ENCODE data around the gene AGPAT3.

Gene AGPAT3

DNA sequence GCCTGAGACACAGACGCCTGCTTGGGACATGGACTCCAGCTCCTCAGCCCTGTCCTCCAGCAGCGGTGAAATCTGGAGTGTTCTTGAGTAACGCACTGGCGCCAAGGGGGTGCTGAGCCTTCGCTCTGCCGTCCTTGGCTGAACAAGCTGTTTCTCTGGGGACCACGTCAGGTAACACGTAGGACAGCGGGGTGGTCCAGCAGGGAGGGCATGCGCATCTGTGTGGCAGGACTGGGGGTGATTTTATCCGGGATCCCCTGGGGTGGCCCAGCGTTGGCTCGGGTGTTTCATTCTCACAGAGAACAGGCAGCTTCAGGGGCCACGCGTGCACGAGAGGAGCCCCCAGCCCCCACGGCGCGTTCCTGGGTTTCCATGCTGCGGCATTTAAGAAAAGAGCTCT is 61.2 kb downstream of the AGPAT3 start:
- TF ChIP-seq, protein P1, sequence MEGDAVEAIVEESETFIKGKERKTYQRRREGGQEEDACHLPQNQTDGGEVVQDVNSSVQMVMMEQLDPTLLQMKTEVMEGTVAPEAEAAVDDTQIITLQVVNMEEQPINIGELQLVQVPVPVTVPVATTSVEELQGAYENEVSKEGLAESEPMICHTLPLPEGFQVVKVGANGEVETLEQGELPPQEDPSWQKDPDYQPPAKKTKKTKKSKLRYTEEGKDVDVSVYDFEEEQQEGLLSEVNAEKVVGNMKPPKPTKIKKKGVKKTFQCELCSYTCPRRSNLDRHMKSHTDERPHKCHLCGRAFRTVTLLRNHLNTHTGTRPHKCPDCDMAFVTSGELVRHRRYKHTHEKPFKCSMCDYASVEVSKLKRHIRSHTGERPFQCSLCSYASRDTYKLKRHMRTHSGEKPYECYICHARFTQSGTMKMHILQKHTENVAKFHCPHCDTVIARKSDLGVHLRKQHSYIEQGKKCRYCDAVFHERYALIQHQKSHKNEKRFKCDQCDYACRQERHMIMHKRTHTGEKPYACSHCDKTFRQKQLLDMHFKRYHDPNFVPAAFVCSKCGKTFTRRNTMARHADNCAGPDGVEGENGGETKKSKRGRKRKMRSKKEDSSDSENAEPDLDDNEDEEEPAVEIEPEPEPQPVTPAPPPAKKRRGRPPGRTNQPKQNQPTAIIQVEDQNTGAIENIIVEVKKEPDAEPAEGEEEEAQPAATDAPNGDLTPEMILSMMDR (IDR thresholded peaks at IDR 0.05; ENCODE audit: low read depth, low read length, missing control alignments), result no peak
- H3K4me3 ChIP-seq (replicated peaks; ENCODE audit: low read depth, low read length), result no peak overlapping the region
- DNase-seq (ENCODE audit: extremely low read depth, low read depth), result no peak

DNA sequence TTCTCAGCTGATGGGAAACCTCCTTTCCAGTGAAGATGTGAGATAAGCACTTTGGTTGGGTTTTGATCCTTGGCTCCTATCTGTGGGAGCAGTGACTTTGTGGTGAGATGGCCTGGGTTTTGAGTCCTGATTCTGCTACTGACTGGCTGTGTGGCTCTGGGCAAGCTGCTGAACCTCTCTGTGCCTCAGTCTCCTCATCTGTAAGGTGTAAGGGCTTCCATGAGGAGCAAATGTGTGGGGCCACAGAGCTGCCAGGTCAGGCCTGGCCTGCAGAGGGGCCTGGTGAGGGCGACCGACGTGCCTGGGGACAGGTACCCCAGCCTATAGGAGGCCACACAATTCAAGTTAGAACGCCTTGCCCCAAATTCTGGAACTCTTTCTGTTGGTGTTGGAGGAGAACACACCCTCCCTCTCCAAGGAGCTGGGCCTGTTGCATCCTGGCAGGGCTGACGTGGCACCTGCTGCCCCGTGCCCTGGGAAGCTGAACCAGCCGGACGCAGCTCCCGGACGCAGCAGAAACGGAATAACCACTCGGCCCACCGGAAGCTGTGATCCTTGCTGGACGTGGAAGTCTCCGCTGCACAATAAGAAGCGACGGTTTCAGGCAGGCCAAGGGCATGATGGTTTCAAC is 62.7 kb downstream of the AGPAT3 start:
- TF ChIP-seq, protein P1 (IDR thresholded peaks at IDR 0.05; ENCODE audit: low read depth, low read length, missing control alignments), result no peak
- DNase-seq (ENCODE audit: extremely low read depth, low read depth), result no peak
- H3K4me3 ChIP-seq (replicated peaks; ENCODE audit: low read depth, low read length), result no peak overlapping the region

DNA sequence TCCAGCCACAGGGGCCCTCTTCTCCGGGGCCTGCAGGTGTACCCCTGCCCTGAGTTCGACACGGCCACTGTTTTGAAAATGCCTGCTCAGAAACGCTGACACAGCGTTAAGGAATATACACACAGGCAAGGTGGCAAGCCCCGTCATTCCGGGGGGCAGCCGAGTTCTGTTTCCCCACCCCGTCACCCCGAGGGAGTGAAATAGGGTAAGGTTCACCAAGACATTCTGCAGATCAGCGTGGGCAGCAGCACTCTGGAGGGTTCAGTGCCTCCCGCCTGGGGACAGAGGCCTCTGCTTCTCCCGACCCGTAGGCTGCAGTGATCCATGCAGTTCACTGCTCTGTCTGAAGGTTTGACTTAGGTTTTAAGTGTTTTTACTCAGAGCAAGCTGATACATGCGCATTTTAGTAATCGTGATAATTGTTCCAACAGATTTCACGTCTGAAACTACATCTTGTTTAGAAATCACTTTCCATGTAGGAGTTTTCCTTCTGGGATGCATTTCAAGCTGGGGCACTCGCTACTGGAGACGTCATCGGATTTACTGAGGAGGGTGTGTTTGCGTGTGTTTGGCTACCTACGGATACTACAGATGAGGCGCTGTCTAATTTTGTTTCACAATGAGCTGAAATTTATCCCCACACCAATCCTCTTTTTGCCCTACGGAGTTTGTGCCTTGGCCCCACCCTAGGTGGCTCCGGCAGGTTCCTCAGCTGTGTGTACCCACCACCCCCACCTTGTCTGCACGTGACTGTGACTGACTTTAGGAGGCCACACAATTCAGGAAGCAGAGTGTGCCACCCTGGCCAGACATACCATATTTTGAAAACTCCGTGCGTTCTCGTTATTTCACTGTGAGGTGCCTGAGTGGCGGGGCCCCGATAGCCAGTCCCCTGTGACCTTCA is 63.5 kb downstream of the AGPAT3 start:
- TF ChIP-seq, protein P1 (IDR thresholded peaks at IDR 0.05; ENCODE audit: low read depth, low read length, missing control alignments), result no peak
- DNase-seq (ENCODE audit: extremely low read depth, low read depth), result no peak
- H3K4me3 ChIP-seq (replicated peaks; ENCODE audit: low read depth, low read length), result no peak overlapping the region

DNA sequence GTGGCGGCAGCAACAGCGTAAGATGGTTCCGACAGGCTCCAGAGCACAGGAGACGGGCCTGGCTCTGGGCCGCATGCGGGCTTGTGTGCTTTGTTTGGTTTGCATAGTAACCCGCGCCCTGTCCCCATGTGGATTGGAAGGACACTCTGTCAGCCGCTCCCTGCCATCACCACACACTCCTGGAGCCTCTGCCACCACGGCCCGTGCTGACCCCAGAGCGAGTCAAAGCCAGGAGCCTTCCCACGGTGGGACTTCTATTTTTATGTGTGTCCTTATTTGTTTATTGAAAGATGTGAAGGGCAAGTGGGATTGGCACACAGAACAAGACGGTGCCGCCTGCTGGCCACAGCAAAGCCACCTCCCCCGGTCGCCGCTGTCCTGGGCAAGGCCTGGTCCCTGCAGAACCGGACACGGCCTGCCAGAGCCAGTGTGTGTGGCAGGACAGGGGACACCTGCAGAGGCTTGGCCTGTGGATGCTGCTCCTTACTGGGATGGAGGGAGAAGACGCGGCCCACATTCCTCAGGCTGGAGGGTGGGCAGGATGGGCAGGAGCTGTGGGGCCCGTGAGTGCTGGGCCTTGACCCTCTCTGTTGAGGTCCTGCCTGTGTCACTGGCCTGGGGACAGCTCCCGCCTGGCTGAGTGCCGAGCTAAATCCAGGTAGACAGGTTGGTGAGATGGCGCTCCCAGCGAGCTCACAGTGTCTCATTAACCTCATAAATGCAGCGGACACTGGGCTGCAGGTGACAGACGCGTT is 64.4 kb downstream of the AGPAT3 start:
- no peak overlapping the region for H3K4me3 ChIP-seq (replicated peaks; ENCODE audit: low read depth, low read length)
- TF ChIP-seq, protein P1 (IDR thresholded peaks at IDR 0.05; ENCODE audit: low read depth, low read length, missing control alignments), result no peak
- no peak for DNase-seq (ENCODE audit: extremely low read depth, low read depth)

DNA sequence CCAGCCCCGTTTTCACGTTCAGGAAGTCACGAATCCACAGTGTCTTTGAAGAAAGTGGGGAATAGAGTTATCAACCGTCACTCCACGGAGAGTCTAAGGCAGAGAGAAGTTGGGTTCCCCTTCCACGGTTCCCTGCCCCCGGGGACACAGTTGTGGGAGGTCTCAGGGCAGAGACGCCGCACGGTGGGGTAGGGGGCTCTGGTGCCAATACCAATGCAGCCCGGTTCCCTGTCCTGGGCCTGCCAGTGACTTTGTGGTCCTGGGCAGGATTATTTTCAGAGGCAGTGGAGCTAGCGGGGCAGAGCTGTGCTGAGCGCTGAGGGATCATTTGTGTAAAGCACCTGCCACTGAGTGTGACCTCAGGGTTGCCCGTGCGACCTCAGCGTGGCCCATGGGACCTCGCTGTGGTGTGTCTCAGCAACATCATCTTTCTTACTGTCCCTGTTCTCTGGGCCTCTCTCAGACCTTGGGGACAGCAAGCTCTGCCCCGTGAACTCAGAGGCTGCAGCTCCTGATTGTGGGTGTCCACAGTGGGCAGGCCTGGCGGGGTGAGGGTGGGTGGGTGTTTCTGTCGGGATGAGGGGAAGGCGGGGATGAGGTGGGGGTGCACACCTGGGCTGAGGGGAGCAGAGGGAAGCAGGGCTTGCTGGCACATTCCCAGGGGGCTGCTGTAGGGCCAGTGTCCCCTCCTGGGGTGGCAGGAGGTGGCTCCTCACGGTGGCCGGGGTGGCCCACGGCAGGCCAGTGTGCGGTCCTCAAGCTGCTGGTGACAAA is 65.2 kb downstream of the AGPAT3 start:
- DNase-seq (ENCODE audit: extremely low read depth, low read depth), result no peak
- TF ChIP-seq, protein P1 (IDR thresholded peaks at IDR 0.05; ENCODE audit: low read depth, low read length, missing control alignments), result no peak
- H3K4me3 ChIP-seq (replicated peaks; ENCODE audit: low read depth, low read length), result no peak overlapping the region

DNA sequence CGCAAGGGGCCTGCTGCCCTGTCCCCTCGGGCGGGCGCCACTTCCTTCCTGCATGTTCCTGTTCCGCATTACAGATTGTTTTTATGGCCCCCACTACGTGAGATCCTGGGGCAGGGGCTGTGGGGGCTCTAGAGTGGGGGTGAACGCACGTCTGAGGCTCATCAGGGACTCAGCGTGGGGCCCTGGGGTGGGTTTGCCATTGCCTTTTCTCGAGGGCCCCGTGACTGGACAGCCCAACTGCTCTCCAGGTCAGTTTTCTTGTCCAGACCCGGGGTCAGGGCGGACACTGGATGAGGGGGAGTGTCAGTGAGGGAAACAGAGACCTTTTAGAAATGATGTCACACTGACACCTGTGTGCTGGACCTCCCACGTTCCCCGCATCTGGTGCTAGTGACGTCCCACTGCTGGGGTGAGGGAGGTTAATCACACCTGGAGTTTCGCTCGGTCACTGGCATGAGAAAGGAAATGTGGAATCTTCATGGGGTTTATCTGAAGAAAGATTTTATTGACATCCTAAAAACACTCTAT is 65.9 kb downstream of the AGPAT3 start:
- no peak for DNase-seq (ENCODE audit: extremely low read depth, low read depth)
- H3K4me3 ChIP-seq (replicated peaks; ENCODE audit: low read depth, low read length), result no peak overlapping the region
- TF ChIP-seq, protein P1 (IDR thresholded peaks at IDR 0.05; ENCODE audit: low read depth, low read length, missing control alignments), result no peak

Measured in HFF-Myc (cell line).